Dermis blood vessel endothelial cell (primary cell): ENCODE data around the gene FYTTD1. TPM values are rescaled to one million over a fixed set of nuclear protein-coding genes. Genes with fewer than 3 reads are reported as not detected.

ENCODE experiments used
- DNase-seq: peaks from one replicate; pipeline ENCODE4 v3.0.0; 2010
- total RNA-seq: library from RNA; depleted of rRNA; stranded (reverse); fragments of >200 nt; gene quantifications from 2 replicates; pipeline ENCODE4 v1.2.3, GENCODE V29; 2014

Gene FYTTD1
- total RNA-seq, 1 donor from 2014 or later: 73.2 TPM

DNA sequence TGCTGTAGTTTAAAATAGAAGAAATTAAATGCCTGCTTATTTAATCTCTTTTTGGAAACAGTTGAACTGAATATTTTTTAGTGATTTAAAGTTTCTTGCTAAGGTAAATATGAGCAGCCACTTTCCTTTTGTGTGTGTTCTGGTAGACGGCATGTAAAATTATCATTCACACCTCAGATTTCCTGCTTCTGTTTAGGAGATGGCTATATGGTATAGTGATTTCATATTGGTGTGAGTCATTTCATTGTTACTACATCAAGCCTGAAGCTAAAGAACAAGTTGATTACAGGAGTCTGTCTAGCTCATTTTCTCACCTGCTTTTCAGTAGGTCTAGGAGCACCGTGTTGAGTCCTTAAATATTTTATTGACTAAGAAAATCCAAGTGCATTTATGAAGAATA, 43.6 kb downstream of the FYTTD1 start:
- DNase-seq: peak; percentile 86

DNA sequence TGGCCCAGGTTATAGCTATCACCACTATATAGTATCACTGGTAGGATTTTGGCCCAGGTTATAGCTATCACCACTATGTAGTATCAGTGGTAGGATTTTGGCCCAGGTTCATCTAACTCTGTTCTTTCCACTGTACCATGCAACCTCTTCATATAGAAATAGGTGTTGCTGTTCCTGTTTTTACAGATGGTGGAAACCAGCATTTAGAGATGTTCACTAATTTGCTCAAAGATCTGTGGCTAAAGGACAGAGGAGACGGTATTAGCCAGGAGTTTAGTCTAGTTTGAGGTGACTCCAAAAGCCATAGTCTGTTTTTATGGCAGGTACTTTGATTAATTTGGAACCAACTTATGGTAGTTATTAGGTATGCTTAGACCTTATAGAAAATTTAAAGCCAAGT, 44.4 kb downstream of the FYTTD1 start:
- DNase-seq: no peak

DNA sequence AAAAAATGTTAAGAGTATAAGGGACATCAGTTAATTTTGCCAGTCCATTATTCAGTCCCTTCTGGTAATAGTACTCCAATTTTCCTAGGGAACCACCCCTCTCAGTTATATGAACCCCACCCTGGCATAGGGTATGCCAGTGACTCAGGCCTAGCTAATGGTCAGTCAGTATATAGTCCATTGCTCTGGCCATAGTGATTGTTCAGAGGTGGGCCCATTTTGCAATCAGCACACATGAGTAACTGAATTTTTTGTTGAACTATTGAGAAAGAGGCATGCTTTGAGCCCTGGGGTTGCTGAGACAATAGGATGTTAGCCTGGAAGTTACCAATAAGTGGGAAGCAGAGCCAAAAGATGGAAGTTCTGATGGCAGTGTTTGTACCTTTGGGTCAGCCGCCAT, 45.5 kb downstream of the FYTTD1 start:
- DNase-seq: no peak

DNA sequence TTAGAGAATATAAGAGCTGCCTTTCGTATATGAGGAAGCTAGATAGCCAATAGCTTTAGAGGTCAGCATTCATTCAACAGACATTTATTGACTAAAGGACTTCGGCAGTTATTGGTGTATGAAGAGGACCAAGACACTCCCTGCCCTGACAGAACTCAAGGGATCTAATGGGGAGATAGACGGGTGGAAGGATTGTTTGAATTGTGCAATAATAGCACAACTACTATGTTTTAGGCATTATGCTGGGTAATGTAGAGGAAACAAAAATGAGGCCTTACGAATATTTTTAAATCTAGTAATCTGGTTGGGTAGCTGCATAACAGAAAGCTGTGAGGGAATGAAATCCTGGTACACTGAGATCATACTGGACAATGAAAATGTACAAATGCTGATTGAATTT, 46.4 kb downstream of the FYTTD1 start:
- DNase-seq: no peak

DNA sequence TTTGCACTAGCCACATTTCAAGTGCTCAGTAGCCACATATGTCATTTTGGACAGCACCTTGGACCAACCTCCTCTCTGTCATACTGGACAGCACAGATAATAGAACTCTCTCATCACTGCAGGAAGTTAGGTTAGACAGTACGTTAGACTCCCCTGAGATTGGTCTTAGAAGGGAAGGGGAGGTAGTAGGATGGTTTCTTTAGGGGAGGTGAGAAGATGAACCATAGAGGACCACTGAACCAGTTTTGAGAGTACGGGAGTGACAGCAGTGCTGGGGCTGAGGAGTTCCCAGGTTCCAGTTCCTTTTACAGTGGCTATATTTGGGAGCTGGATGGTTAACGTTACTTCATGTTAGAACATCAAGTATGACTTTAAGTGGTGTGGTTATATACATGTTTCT, 49.2 kb downstream of the FYTTD1 start:
- no peak for DNase-seq

DNA sequence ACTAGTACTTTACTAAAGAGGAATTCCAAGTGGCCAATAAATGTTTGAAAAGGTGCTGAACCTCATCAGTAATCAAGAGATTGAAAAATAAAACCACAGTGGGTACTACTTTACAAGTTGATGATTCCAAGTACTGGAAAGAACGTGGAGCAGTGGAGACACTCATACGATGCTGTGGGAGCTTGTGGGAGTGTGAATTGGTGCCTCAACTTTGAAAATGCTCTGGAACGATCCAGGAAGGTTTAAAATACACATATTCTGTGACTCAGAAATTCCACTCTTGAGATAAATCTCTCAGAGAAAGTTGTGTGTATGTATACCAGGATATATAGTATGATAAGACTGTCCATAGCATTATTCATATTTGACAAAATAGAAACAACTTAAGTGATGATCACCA, 50.7 kb downstream of the FYTTD1 start:
- DNase-seq: no peak

DNA sequence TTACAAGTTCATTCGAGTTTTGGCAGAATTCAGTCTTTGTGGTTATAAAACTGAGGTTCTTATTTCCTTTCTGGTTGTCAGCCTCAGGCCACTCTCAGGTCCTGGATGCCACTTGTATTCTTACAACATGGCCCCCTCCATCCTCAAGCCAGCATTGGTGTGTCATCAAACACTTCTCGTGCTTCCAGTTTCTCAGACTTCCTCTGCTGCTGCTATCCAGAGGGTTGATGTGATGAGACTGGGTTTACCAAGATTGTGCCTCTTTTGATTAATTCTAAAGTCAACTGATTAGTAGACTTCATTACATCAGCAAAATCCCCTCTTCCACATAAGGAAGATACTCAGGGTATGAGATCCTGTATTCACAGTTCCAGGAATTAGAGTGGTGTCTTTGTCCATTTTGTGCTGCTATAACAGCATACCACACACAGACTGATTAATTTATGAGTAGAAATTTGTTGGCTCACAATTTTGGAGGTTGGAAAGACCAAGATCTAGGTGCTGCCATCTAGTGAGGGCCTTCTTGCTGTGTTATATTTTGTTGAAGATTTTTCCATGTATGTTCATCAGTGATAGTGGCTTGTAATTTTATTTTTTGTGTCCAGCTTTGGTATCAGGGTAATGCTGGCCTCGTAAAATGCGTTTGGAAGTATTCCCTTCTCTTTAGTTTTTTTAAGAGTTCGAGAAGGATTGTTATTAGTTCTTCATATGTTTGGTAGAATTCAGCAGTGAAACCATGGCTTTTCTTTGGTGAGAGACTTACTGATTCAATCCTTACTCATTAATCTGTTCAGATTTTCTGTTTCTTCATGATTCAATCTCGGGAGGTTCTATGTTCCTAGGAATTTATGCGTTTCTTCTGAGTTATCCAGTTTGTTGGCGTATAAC, 52.5 kb downstream of the FYTTD1 start:
- peak; percentile 55 for DNase-seq

DNA sequence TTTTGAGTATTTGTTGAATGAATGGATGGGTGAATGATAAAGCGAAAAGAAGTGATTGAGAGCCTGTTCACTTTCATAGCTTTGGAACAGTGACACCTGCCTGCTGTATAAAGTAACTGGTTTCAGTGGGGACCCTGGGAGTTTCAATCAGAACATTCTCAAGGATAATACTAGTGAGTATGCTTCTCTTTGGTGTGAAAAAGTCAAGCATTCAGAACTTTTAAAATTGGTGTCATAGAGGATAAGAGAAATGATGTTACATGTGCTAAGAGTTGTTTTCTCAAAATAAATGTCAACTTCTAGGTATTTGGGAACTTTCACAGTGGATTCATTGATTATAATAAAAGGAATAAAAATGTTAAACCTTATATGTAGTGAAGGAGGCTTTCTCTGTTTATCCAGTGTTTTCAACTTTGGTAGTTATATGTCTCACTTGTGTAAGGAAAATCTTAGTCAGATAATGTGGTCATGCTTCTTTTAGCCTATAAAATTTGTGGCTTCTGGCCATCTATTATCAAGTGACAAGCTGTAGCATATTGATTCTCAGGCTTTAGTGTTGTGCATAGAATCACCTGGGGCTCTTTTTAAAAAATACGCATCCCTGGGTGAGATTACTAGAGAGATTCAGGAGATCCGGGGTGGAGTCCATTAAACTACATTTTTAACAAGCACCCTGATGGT, 53.2 kb downstream of the FYTTD1 start:
- peak; percentile 23 for DNase-seq

DNA sequence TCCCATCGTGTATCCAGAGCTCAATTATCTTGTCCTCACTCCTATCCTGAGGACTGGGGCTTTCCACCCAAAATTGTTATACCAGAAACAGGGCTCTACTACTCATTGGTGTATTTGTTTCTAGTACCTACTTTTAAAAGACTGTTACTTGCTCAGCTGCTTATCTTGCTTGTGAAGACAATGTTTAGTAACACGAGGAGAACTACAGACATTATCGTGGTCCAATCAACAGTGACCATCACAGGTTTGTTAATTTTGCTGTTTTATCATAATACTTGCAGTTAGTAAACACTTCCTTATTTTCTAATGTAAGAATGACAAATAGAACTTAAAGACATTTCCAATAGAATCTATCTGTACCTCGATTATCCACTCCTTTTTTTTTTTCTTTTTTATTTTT, 54.8 kb downstream of the FYTTD1 start:
- no peak for DNase-seq

DNA sequence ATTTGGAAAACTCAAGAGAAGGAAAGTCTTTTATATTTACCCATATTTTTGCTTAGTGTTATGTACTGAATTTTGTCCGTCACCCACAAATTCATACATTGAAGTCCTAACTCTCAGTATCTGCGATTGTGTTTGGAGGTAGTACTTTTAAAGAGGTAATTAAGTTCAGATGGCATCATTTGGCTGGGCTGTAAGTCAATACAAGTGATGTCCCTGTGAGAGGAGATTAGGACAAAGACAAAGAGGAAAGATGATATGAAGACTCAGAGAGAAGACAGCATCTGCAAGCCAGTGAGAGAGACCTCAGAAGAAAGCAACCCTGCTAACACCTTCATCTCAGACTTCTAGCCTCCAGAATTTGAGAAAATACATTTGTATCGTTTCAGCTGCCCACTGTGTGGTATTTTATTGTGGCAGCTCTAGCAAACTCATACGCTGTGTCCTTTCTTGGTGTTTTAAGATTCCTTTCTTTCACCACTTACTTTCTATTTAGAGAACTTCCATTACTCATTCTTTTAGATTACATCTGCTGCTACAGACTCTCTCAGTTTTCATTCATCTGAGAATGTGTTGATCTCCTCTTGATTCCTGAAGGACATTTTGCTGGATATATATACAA, 58.4 kb downstream of the FYTTD1 start:
- no peak for DNase-seq

DNA sequence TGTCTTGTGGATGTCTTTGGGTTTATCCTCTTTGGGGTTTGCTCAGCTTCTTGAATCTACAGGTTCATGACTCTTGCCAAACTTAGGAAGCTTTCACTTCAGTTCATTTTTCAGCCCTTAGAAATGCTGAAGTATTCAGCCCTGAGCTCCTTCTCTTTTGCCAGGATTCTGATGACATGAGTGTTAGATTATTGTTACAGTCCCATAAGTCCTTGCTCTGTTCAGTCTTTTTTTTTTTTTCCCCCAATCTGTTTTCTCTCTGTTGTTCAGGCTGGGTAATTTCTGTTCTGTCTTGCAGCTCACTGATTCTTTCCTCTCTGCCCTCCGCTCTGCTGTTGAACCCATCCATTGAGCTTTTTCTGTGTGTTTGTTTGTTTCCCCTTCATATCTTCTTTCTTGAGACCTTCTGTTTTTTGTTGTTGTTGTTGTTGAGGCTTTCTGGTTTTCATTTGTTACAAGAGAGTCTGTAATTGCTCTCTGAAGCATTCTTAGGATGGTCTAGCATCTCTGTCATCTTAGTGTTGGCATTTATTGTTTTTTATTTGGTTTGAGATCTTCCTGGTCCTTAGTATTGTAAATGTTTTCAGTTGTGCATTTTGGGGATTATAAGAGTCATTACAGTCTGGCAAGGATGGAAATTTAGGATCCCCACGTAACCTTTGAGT, 59.8 kb downstream of the FYTTD1 start:
- no peak for DNase-seq

DNA sequence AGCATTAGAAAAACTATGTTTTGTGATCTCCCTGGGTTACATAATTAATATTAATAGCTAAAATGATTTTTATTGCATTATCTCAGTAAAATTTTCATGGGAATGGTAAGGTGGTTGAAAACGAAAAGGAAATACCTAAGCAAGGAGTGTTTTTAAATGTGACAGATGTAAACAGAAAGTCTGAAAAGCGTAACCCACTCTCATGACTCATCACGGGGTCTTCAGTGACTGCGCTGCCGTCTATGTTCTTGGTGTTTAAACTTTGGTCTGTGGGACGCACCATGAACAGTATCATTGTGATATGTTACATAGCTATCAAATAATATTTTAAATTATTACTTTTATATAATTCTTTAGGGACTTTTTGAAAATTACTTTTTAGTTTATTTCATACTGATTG, 61.2 kb downstream of the FYTTD1 start:
- DNase-seq: no peak

DNA sequence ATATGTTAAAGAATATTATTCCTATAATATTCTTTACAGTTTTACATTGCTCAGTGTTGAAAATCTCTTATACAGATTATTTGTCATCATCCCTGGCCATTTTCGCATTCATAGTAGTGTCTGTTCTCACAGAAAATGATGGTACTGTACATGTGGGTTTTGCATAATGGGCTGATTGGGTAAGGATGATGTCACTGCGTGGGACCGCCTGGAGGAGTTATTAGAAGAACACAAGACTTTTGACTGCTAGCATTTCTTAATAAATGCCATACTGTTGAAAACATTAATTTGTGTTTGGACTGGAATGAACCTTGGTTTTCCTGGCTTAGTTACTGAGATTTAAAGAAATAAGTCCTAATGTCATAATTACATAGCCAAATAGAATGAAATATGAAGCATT, 61.7 kb downstream of the FYTTD1 start:
- no peak for DNase-seq

DNA sequence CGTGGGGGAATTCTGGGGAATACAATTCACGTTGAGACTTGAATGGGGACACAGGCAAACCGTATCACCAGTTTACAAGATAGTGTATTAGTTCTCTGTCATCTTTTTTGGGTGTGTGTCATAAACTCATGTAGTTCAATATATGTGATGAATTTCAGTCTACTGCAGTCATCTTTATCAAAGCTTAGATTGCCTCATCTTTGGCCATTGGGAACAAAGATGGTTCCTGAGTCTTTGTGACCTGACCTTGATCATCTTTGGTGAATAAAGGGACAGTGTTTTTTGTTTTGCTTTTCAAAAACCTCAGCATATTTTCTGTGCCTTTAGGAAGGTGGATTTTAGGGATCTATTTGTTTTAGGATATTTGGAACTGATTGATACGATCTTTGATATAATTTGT, 64.7 kb downstream of the FYTTD1 start:
- no peak for DNase-seq

DNA sequence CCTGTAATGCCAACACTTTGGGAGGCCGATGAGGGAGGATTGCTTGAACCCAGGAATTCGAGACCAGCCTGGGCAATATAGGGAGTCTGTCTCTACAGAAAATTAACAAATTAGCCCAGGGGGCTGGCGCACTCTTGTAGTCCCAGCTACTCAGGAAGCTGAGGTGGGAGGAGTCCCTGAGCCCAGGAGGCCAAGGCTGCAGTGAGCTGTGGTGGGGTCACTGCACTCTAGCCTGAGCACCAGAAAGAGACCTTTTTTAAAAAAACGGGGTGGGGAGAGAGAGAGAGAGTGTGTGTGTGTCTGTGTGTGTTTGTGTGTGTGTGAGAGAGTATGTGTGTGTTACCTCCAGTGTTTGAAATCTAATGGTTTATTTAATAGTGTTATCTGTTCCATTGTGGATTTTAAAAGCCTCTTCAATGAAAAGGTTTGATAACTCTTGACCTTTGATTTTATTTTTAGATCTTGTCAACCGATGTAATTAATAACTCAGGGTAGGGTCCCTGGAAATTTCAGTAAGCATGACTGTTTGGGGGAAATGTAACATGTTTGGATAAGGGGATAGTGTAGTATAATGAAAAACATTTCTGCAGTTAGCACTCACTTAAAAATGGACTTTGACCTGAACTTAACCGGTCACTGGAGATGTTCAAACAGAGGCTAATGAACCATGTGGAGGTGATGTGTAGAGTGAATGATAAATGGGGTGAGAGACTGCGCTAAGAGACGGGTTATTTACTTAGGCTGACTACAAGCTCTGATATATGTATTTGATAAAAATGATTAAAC, 71.1 kb downstream of the FYTTD1 start:
- DNase-seq: no peak

DNA sequence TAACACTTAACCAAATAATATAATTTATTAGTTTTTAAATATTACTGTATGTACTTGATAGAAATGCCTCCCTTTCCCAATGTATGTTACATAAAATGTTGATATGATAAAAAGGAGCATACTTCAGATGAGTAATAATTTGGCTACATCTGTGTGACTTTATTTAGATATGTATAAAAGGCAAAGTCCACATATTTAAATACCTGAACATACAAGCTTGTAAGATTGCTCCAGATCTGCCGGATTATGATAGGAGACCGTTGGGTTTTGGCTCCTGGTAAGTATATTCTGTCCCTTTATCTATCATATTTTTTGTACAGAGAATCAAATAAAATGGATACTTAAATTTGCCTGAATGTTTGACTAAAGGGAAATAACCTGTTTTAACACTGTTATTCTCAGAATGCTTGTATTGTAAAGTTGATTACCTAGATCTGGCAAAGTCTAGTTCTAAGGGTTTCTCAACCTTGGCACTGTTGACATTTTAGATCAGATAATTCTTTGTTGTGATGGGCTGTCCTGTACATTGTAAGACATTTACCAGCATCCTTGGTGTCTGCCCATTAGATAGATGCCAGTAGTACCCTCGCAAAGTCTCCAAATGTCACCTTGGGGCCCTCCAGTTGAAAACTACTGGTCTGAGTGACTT, 79.8 kb downstream of the FYTTD1 start:
- no peak for DNase-seq

DNA sequence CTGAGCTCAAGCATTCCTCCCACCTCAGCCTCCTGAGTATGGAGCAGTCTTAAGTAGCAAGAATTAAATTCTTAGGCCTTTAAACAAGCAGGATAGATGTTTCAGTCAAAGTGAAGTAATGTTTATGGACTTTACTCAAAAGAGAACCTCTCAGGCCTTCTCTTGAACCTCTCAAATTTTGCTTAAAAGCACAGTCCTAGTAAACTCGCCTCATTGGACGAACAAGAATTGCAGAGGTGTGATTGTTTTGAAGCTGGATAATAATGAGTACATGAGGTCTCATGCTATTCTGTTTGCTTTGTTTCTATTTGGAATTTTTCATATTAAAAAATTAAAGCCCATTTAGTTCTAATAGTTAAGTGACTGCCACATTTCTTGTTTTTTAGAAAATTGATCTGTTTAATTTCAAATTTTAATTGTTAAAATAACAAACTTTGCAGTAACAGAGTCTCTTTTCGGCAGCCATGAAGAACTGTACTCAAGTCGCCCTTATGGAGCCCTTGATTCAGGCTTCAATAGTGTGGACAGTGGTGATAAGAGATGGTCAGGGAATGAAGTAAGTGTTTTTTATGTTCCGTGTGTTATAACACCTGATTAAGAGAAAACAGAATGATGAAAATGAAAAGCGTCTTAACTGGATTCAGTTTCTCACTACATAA, 80.8 kb downstream of the FYTTD1 start:
- no peak for DNase-seq

DNA sequence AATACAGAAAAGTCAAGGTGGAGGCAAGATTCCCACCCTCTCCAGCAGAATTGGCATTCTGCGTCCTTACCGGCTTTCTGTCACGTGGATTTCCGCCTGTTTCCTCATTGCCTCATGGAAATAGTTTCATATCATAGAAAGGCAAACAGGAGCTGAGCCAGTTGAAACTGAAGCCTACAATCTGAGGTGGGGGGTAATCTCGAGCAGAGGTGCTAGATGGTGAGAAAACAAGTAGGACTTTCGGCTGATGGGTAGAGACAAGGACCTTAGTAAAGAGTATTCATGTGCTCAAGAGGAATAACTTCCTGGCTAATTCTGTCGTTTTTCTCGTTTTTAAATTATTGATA, 81.3 kb downstream of the FYTTD1 start:
- no peak for DNase-seq

DNA sequence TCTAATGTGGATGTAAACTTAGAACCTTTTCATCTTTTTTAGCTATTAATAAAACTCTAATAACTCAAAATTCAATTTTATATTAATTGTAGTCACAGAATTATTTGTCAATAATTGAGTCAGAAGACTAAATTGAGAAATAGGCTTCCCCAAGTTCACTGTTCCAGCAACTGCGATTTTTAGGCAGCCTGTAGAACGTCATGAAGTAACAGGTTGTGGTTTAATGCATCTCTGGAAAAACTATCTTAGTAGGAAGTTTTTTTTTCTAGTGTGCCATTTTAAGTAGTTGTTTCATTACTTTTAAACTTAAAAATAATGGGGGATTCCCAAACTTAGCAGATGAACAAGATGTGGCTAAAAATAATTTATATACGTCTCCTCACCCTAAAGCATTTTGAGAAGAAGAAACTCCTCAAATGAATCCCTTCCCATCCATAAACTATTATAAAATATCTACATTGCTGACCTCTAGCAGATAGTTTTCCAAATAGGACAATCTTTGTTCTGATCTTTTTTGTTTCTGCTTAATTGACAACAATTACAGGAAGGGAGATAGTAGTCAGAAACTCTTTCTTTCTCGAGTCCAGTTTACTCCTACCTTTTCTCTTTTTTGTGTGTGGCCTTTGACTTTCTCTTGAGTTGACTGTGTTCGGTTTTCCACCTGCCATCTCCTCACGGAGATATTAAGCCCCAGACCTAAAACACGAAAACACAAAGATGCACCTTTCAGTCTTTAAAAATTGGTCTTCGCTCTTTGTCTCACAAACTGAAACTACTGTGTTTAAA, 84.4 kb downstream of the FYTTD1 start:
- DNase-seq: no peak

DNA sequence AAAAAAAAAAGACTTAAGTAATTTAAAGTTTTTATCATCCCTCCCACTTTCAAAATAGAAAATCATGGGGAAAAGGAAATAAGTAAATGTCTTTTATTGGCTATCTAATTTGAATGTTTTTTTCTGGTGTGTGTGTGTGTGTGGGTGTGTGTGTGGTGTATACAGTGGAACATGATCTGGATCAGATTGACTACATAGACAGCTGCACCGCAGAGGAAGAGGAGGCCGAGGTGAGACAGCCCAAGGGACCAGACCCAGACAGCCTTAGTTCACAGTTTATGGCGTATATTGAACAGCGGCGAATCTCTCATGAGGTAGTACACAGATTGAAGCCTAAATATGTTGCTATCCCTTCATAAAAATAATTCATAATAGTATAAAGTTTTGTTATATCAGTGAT, 85.8 kb downstream of the FYTTD1 start:
- no peak for DNase-seq

DNA sequence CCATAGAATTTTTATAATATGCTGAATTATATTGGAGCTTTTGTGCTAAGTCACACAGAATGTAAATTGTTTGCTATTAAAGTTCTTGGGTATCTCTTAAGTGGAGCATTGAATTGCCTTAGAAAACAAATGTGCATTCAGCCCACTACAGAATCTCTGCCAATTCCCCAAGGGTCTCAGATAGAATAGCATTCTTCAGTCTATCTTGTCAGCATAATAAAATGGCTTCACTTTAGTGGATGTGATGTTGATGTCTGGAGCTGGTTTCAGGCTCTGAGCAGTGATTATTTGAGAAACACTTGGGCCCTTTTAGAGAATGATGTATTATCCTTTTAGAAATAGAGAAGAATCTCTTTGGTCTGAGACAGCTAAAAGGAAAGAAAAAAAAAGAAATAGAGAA, 86.6 kb downstream of the FYTTD1 start:
- DNase-seq: no peak
